Subcutaneous abdominal adipose tissue (tissue), 5 donors: ENCODE measurements around the gene ABCC2.
"Not testable (repeated sequence)": the region's sequence is repeated elsewhere in the genome, so short reads cannot be mapped to it uniquely, and the experiment has no call there.

ENCODE experiments used
- H3K27ac ChIP-seq: one replicate; pipeline ENCODE4 v1.7.0; 2013; ENCODE audit warnings: low read depth, mild to moderate bottlenecking, inconsistent platforms, low read length, moderate library complexity
- H3K27me3 ChIP-seq, 5 donors: one replicate each; pipeline ENCODE4 v1.7.0; 2013; ENCODE audit warnings: low read length in 5 of 5, inconsistent platforms in 1 of 5; ENCODE audit not compliant: control insufficient read depth in 5 of 5, insufficient read depth in 4 of 5
- H3K36me3 ChIP-seq, 5 donors: one replicate each; pipeline ENCODE4 v1.7.0; 2013; ENCODE audit warnings: low read length in 5 of 5; ENCODE audit not compliant: control insufficient read depth in 5 of 5, insufficient read depth in 5 of 5
- H3K4me1 ChIP-seq, 5 donors: one replicate each; pipeline ENCODE4 v1.7.0; 2013; ENCODE audit warnings: low read length in 5 of 5, mild to moderate bottlenecking in 3 of 5, moderate library complexity in 1 of 5; ENCODE audit not compliant: control insufficient read depth in 5 of 5, insufficient read depth in 5 of 5
- H3K4me3 ChIP-seq, 5 donors: one replicate each; pipeline ENCODE4 v1.7.0; 2013; ENCODE audit warnings: low read length in 5 of 5, low read depth in 1 of 5
- H3K9ac ChIP-seq, 5 donors: one replicate each; pipeline ENCODE4 v1.7.0; 2013; ENCODE audit warnings: low read length in 5 of 5, mild to moderate bottlenecking in 4 of 5, moderate library complexity in 3 of 5
- H3K9me3 ChIP-seq, 5 donors: one replicate each; pipeline ENCODE4 v1.7.0; 2013; ENCODE audit warnings: low read length in 5 of 5; ENCODE audit not compliant: control insufficient read depth in 5 of 5
- donor health status: healthy.
- donor health status: healthy.
- donor health status: healthy.
- donor health status: healthy.
- donor health status: healthy.

ABCC2 gene

GRCh38 chr10:99782447-99783286, at the start of gene ABCC2:
Gene ABCC2 (plus strand): TSS chr10:99782640. CDS start chr10:99782845, 205 bp downstream.
- Histone ChIP-seq H3K4me3 (no peak within 1 kb of the TSS), H3K27me3 (no peaks in the 10 kb centered on the region), H3K27ac (peak within 1 kb of the TSS; percentile 81), H3K36me3 (no peaks in the 10 kb centered on the region), H3K9ac (no peak within 1 kb of the TSS), H3K9me3 (no peaks in the 10 kb centered on the region), H3K4me1 (peaks cover 7 to 49% (median 33%) of the 10 kb centered on the region in 5 donors)

GRCh38 chr10:99733366-99733765, 49.1 kb upstream of the ABCC2 start:
- Histone ChIP-seq H3K9me3 (no peaks in the 10 kb centered on the region), H3K27ac (no peak overlapping the region), H3K27me3 (no peaks in the 10 kb centered on the region), H3K4me1 (peaks cover 1 to 38% (median 26%) of the 10 kb centered on the region in 5 donors), H3K9ac (peak overlapping the region in 3 of 5 donors; percentile 4 to 35 (median 30)), H3K4me3 (peak overlapping the region; percentile 35 to 100 (median 64)), H3K36me3 (peaks cover 4 to 19% (median 11%) of the 10 kb centered on the region in 5 donors)

DNA sequence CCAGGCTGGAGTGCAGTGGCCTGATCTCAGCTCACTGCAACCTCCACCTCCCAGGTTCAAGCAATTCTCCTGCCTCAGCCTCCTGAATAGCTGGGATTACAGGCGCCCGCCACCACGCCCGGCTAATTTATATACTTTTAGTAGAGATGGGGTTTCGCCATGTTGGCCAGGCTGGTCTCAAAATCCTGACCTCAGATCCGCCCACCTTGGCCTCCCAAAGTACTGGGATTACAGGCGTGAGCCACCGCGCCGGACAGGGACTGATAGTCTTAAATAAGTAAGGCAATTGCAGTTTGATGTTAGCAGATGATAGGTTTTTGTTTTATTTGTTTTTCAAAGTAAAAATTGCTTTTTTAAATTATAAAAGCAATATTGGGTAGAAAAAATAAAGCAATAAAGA, 48.3 kb upstream of the ABCC2 start:
- not testable (repeated sequence) for H3K9ac ChIP-seq, H3K9me3 ChIP-seq, H3K27me3 ChIP-seq, H3K27ac ChIP-seq
- Histone ChIP-seq H3K36me3 (peaks cover 7 to 17% (median 11%) of the 10 kb centered on the region in 5 donors), H3K4me1 (peaks cover 1 to 42% (median 26%) of the 10 kb centered on the region in 5 donors), H3K4me3 (peak overlapping the region in 2 of 5 donors; percentile 35 to 81)

GRCh38 chr10:99740260-99740659, 42.2 kb upstream of the ABCC2 start:
- no peak overlapping the region for H3K27ac ChIP-seq
- no peak overlapping the region for H3K9ac ChIP-seq
- peaks cover 0 to 37% (median 13%) of the 10 kb centered on the region in 5 donors for H3K4me1 ChIP-seq
- H3K27me3 ChIP-seq, result no peaks in the 10 kb centered on the region
- H3K9me3 ChIP-seq, result peaks cover 2 to 13% (median 10%) of the 10 kb centered on the region in 5 donors
- peaks cover 39 to 60% (median 48%) of the 10 kb centered on the region in 5 donors for H3K36me3 ChIP-seq
- no peak overlapping the region for H3K4me3 ChIP-seq

DNA sequence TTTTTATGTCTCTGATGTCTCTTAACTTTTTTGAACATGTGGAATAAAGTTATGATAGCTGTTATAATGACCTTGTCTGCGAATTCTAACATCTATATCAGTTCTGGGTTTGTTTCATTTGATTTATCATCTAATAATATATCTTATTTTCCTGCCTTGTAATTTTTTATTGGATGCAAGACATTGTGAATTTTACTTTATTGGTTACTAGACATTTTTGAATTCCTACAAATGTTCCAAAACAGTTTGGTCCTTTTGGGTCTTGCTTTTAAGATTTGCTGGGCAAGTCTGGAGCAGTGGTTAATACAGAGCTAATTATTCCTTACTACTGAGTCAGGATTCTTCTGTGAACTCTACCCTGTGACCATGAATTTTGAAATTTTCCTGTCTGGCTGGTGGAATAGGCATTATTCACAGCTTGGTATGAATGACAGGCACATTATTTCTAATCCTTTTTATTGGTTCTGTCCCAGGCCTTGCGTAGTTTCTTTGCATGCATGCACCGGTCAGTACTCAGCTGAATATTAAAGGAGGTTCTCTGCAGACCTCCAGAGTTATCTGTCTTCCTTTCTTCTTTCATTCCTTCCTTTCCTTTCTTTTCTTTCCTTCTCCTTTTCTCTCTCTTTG, 41.4 kb upstream of the ABCC2 start:
- Histone ChIP-seq H3K9me3 (peaks cover 2 to 13% (median 10%) of the 10 kb centered on the region in 5 donors), H3K4me3 (peak overlapping the region in 1 of 5 donors; percentile 7), H3K27ac (peak overlapping the region; percentile 73), H3K36me3 (peaks cover 46 to 66% (median 54%) of the 10 kb centered on the region in 5 donors), H3K4me1 (peaks cover 0 to 29% (median 13%) of the 10 kb centered on the region in 5 donors), H3K27me3 (no peaks in the 10 kb centered on the region), H3K9ac (no peak overlapping the region)

GRCh38 chr10:99742254-99742653, 40.2 kb upstream of the ABCC2 start:
- Histone ChIP-seq H3K9ac (no peak overlapping the region), H3K27ac (peak overlapping the region; percentile 73), H3K36me3 (peaks cover 49 to 67% (median 59%) of the 10 kb centered on the region in 5 donors), H3K27me3 (no peaks in the 10 kb centered on the region), H3K4me1 (peaks cover 0 to 26% (median 13%) of the 10 kb centered on the region in 5 donors), H3K4me3 (no peak overlapping the region), H3K9me3 (peaks cover 2 to 13% (median 10%) of the 10 kb centered on the region in 5 donors)

DNA sequence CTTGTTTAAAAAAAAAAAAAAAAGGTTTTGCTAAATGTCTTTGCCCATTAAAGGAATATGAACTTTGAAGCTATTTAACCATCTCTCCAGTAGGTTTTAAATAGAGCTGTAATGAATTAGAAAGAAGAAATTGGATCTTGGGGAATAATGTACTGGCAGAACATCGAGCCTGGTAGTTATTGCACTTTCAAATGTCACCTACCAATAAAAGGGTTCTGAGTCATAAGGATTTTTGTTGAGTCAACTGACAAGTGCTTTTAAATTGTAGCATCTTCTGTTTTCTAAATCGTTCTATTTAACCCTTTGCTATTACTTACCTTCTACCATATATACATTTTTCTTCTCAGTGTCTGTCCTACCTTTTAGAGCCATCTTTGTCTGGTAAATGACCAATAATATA, 39.7 kb upstream of the ABCC2 start:
- no peak overlapping the region for H3K4me3 ChIP-seq
- no peak overlapping the region for H3K9ac ChIP-seq
- peaks cover 2 to 13% (median 10%) of the 10 kb centered on the region in 5 donors for H3K9me3 ChIP-seq
- no peaks in the 10 kb centered on the region for H3K27me3 ChIP-seq
- peaks cover 54 to 67% (median 59%) of the 10 kb centered on the region in 5 donors for H3K36me3 ChIP-seq
- H3K4me1 ChIP-seq, result peaks cover 0 to 26% (median 13%) of the 10 kb centered on the region in 5 donors
- H3K27ac ChIP-seq, result peak overlapping the region; percentile 73

GRCh38 chr10:99743841-99744240, 38.6 kb upstream of the ABCC2 start:
- no peak overlapping the region for H3K9ac ChIP-seq
- no peak overlapping the region for H3K27ac ChIP-seq
- peaks cover 65 to 78% (median 66%) of the 10 kb centered on the region in 5 donors for H3K36me3 ChIP-seq
- H3K4me3 ChIP-seq, result no peak overlapping the region
- peaks cover 2 to 13% (median 10%) of the 10 kb centered on the region in 5 donors for H3K9me3 ChIP-seq
- H3K4me1 ChIP-seq, result peaks cover 0 to 23% (median 13%) of the 10 kb centered on the region in 5 donors
- H3K27me3 ChIP-seq, result no peaks in the 10 kb centered on the region

- Histone ChIP-seq H3K4me1 (peaks cover 0 to 22% (median 12%) of the 10 kb centered on the region in 5 donors), H3K36me3 (peaks cover 57 to 85% (median 69%) of the 10 kb centered on the region in 5 donors)
- H3K9me3 ChIP-seq, H3K27ac ChIP-seq, H3K27me3 ChIP-seq, H3K9ac ChIP-seq, H3K4me3 ChIP-seq: not testable (repeated sequence)
Observed at GRCh38 chr10:99746166-99746565, 36.3 kb upstream of the ABCC2 start.
